Occipital lobe (tissue), 2 donors: ENCODE measurements around the gene ELL2. TPM values are rescaled to one million over a fixed set of nuclear protein-coding genes. Genes with fewer than 3 reads are reported as not detected.

Experiments used
- DNase-seq: peaks from one replicate; lab custom pipeline; 2025; lab: John Stamatoyannopoulos, UW
- total RNA-seq: library from RNA; depleted of rRNA; stranded (reverse); fragments of >200 nt; gene quantifications from one replicate; pipeline ENCODE4 v1.2.3, GENCODE V29; 2014

The ELL2 gene
- 35.6 TPM for total RNA-seq

GRCh38 chr5:95961617-95962474, at the start of gene ELL2:
Gene ELL2, minus strand, starts transcription at chr5:95961851. Its CDS starts 130 bp downstream, at chr5:95961721.
- DNase-seq = peak; percentile 95

DNA sequence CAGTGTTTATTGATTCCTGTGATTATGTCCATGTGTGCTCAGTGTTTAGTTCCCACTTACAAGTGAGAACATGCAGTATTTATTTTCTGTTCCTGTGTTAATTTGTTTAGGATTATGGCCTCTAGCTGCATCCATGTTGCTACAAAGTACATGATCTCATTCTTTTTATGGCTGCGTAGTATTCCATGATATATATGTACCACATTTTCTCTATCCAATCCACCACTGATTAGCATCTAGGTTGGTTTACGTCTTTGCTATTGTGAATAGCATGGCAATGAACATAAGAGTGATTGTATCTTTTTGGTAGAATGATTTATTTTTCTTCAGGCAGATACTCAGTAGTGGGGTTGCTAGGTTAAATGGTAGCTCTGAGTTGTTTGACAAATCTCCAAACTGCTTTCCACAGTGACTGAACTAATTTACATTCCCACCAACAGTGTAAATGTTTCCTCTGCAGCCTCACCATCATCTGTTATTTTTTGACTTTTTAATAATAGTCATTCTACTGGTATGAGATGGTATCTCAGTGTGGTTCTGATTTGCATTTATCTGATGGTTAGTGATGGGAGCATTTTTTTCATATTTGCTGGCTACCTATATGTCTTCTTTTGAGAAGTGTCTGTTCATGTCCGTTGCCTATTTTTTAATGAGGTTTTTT, 47.5 kb upstream of the ELL2 start:
- no peak for DNase-seq

- DNase-seq = no peak
Measured at GRCh38 chr5:96008487-96008886, 46.8 kb upstream of the ELL2 start.

GRCh38 chr5:96007051-96007450, 45.4 kb upstream of the ELL2 start:
- no peak for DNase-seq

- no peak for DNase-seq
Measured at GRCh38 chr5:96006291-96006690, 44.6 kb upstream of the ELL2 start.

GRCh38 chr5:96004754-96005153, 43.1 kb upstream of the ELL2 start:
- no peak for DNase-seq

GRCh38 chr5:96004087-96004486, 42.4 kb upstream of the ELL2 start:
- no peak for DNase-seq

DNA sequence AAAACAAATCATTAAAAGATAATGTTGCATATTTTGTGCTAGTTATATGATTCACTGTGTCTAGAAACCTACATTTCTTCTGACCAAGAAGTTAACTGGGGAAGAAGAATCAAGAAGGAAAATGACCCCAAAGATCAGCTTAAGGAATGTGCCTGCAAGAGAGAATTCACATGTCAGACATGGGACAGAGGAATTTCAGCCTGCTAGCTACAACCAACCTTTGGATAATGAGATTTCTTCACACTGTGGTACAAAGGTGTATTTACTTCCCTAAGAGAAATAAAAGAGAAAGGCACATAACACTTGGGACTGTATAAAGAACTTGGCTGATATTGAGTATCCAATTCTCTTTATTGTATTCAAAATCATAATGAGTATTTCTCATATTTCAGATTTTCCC, 39.6 kb upstream of the ELL2 start:
- DNase-seq = no peak

GRCh38 chr5:96000308-96000707, 38.7 kb upstream of the ELL2 start:
- no peak for DNase-seq

GRCh38 chr5:95996904-95997723, 35.5 kb upstream of the ELL2 start:
- DNase-seq = no peak

- DNase-seq = no peak
Measured at GRCh38 chr5:95995962-95996489, 34.4 kb upstream of the ELL2 start.

DNA sequence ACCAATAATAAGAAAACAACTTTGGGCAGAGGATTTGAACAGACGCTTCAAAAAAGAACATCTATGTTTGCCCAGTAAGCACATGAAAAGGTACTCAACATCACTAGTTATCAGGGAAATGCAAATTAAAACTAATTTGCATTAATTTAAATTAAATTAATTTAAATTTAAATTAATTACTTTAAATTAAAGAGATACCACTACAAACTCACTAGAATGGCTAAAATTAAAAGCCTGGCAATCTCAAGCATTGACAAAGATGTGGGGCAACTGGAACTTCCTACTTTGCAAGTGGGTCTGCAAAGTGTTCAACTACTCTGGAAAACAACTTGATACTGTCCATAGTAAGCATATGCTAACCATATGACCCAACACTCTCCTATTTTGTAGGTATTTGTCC, 32.1 kb upstream of the ELL2 start:
- DNase-seq = no peak

- DNase-seq = no peak
Measured at GRCh38 chr5:95993266-95993665, 31.6 kb upstream of the ELL2 start.

DNA sequence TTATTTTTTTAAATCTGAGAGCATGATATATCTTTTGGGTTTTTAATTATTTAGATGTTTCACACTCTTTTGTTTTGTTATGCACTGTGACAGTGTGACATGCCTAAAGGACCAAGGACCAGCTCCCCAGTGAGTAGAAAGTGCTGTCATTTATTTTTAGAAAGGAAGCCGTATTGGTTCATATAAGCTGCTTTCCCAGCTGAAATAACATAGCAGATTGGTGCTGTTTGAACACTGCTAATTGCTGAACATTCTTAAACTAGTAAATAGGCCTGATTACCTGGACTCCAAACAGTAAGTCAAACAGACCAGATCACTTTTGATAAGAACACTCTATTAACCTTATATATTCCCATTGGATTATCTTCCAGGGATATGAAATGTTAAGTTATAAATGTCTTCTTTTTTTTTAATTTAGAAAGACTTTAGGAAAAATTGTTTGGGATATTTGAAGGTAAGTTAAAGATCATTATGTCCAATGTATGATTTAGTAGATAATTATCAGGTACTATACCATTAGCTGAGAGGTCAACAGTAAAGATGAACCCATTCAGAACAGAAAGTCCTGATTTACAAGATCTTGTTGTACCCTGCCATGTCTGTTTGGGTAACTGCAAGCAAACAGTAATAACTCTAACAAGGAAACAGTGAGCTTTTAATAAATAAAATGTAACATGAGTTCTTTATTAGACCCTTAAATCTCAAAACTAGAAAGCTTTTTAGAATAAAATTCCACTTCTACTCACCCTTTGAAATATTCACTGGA, 27.8 kb upstream of the ELL2 start:
- DNase-seq = no peak

- DNase-seq = no peak
Measured at GRCh38 chr5:95988877-95989276, 27.2 kb upstream of the ELL2 start.

- no peak for DNase-seq
Measured at GRCh38 chr5:95988094-95988493, 26.4 kb upstream of the ELL2 start.

GRCh38 chr5:95986937-95987520, 25.4 kb upstream of the ELL2 start:
- DNase-seq = no peak

DNA sequence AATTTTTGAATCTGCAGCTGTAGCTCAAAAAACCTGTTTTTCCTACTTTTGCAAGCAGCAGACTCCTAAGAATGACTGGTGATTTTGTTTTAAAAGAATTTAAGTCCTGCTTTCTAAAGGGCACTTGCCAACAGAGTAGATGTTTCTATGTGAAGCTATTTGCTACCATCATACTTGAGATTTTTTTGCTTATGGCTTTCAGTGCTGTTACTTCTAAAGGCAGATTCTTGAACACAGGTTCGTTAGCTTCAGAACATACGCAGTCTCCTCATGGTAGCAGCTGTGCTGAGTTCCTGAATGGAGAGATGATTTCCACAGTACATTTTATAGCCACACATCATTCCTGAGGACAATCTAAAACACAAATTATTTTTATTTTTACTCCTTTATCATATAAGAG, 24.4 kb upstream of the ELL2 start:
- no peak for DNase-seq

- no peak for DNase-seq
Measured at GRCh38 chr5:95985249-95985648, 23.6 kb upstream of the ELL2 start.

DNA sequence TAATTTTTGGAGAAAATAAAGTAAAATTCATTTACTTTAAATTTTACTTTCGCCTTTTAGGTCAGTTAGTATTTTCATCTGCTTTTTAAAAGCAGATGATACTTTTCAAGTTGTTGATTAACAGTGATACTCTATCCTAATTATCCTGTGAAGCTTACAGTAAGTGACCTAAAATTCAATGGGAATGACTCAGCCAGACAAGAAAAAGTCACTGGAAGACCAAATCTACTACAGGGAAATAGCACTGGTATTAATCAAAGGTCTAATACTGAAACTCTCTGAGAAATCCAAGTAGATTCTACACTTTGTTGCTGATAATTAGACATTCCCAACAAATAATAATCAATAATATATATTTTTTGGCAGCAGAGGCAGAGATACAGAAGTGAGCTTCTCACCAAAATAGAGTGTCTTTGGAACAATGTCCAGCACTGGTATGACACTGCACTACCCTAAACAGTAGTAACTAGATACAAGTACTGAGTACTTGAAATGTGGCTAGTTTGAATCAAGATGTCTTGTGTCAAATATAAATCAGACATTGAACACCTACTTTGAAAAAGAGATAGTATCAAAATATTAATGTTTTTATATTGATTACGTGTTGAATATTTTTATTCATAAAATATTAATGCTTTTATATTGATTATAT, 22.8 kb upstream of the ELL2 start:
- DNase-seq = no peak
